Measurements from ENCODE around the gene KRTAP19-8.

Gene KRTAP19-8

GRCh38 chr21:31042080-31042464 lies 3.8 kb upstream of the KRTAP19-8 start:
- no peak for DNase-seq (ENCODE audit: low spot score)
- TF ChIP-seq CTCF (IDR thresholded peaks at IDR 0.05; ENCODE audit: extremely low read depth, insufficient read depth, missing control alignments), result no peak
- in situ Hi-C loops (cut with MboI; ENCODE audit: low pct_unique_long_range_greater_than_20kb, low sequenced_read_pairs, unreplicated experiment), result no loop called here

- in situ Hi-C loops (cut with MboI; ENCODE audit: low pct_unique_long_range_greater_than_20kb, low sequenced_read_pairs, unreplicated experiment), result no loop called here
- no peak for TF ChIP-seq CTCF (IDR thresholded peaks at IDR 0.05; ENCODE audit: extremely low read depth, insufficient read depth, missing control alignments)
- DNase-seq (ENCODE audit: low spot score), result no peak
Measured at GRCh38 chr21:31041295-31042079, 3.2 kb upstream of the KRTAP19-8 start.

- in situ Hi-C loops (cut with MboI; ENCODE audit: low pct_unique_long_range_greater_than_20kb, low sequenced_read_pairs, unreplicated experiment), result no loop called here
- DNase-seq (ENCODE audit: low spot score), result no peak
- TF ChIP-seq CTCF (IDR thresholded peaks at IDR 0.05; ENCODE audit: extremely low read depth, insufficient read depth, missing control alignments), result no peak
Measured at GRCh38 chr21:31034378-31034777, 3.9 kb downstream of the KRTAP19-8 start.

GRCh38 chr21:31030367-31031106 lies 7.7 kb downstream of the KRTAP19-8 start:
- DNase-seq (ENCODE audit: low spot score), result peak; percentile 8
- in situ Hi-C loops (cut with MboI; ENCODE audit: low pct_unique_long_range_greater_than_20kb, low sequenced_read_pairs, unreplicated experiment), result no loop called here
- TF ChIP-seq CTCF (IDR thresholded peaks at IDR 0.05; ENCODE audit: extremely low read depth, insufficient read depth, missing control alignments), result no peak

GRCh38 chr21:31023680-31024079 lies 14.6 kb downstream of the KRTAP19-8 start:
- DNase-seq (ENCODE audit: low spot score), result no peak
- in situ Hi-C loops (cut with MboI; ENCODE audit: low pct_unique_long_range_greater_than_20kb, low sequenced_read_pairs, unreplicated experiment), result no loop called here
- no peak for TF ChIP-seq CTCF (IDR thresholded peaks at IDR 0.05; ENCODE audit: extremely low read depth, insufficient read depth, missing control alignments)

GRCh38 chr21:31022306-31022705 lies 16.0 kb downstream of the KRTAP19-8 start:
- DNase-seq (ENCODE audit: low spot score), result no peak

More at GRCh38 chr21:31022306-31022705, 16.0 kb downstream of the KRTAP19-8 start:
- TF ChIP-seq CTCF (IDR thresholded peaks at IDR 0.05; ENCODE audit: extremely low read depth, insufficient read depth, missing control alignments), result no peak
- in situ Hi-C loops (cut with MboI; ENCODE audit: low pct_unique_long_range_greater_than_20kb, low sequenced_read_pairs, unreplicated experiment), result no loop called here
